Bronchial epithelial cell (primary cell): Measurements from ENCODE around the gene RAP1A. TPM values are rescaled to one million over a fixed set of nuclear protein-coding genes. Genes with fewer than 3 reads are reported as not detected.
A peak's percentile ranks its signal among the peaks of the same experiment; 100 is the strongest.

ENCODE experiments used
- DNase-seq: peaks from one replicate; pipeline ENCODE4 v3.0.0-alpha.2; 2010; ENCODE audit warnings: low read depth
- FAIRE-seq: peaks from 2 replicates; lab custom pipeline; 2011; peaks lifted over from hg19 to GRCh38; lab: Jason Lieb, UNC
- H3K27me3 ChIP-seq: 2 replicates; pipeline ENCODE4 v1.5.1; 2011; ENCODE audit warnings: low read length; ENCODE audit not compliant: control insufficient read depth, insufficient read depth
- H3K36me3 ChIP-seq: 2 replicates; pipeline ENCODE4 v1.5.1; 2011; ENCODE audit warnings: low read length; ENCODE audit not compliant: control insufficient read depth, insufficient read depth
- H3K4me3 ChIP-seq: 2 replicates; pipeline ENCODE4 v1.5.1; 2011; ENCODE audit warnings: mild to moderate bottlenecking, low read depth, low read length, control low read depth
- total RNA-seq: library from RNA; depleted of rRNA; stranded (reverse); fragments of >200 nt; gene quantifications from 2 replicates; pipeline ENCODE4 v1.2.1, GENCODE V29; 2014
- TF ChIP-seq, protein P1 (sequence below): IDR thresholded peaks from 2 replicates; pipeline ENCODE4 v1.5.1; 2011; ENCODE audit warnings: mild to moderate bottlenecking, moderate library complexity, low read length, control low read depth, inconsistent platforms; ENCODE audit not compliant: insufficient read depth, severe bottlenecking

Gene RAP1A
- total RNA-seq, 1 donor from 2014 or later: 16.6 TPM

GRCh38 chr1:111615870-111616715 is 3.5 kb upstream of the RAP1A start:
- DNase-seq (no peak), FAIRE-seq (no peak)
- TF ChIP-seq, protein P1, sequence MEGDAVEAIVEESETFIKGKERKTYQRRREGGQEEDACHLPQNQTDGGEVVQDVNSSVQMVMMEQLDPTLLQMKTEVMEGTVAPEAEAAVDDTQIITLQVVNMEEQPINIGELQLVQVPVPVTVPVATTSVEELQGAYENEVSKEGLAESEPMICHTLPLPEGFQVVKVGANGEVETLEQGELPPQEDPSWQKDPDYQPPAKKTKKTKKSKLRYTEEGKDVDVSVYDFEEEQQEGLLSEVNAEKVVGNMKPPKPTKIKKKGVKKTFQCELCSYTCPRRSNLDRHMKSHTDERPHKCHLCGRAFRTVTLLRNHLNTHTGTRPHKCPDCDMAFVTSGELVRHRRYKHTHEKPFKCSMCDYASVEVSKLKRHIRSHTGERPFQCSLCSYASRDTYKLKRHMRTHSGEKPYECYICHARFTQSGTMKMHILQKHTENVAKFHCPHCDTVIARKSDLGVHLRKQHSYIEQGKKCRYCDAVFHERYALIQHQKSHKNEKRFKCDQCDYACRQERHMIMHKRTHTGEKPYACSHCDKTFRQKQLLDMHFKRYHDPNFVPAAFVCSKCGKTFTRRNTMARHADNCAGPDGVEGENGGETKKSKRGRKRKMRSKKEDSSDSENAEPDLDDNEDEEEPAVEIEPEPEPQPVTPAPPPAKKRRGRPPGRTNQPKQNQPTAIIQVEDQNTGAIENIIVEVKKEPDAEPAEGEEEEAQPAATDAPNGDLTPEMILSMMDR: no peak
- H3K4me3 ChIP-seq: no peak overlapping the region
- no peaks in the 10 kb centered on the region for H3K36me3 ChIP-seq
- no peaks in the 10 kb centered on the region for H3K27me3 ChIP-seq

DNA sequence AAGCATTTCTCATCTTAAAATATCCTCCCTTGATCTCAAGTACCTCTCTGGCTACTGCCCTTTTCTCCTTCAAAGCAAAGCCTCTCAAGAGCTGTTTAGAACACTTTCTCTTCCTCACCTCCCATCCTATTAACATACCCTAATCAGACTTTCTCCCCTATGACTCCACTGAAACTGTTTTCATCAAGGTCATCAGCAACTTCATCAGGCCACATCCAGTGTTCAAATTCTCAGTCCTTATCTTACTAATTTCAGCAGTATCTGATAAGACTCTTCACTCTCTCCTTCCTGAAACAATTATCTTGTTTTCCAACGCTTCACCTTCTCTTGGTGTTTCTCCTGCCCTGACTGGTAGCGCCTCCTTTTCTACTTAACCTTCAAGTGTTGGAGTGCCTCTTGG is 1.5 kb upstream of the RAP1A start:
- TF ChIP-seq, protein P1: no peak
- no peaks in the 10 kb centered on the region for H3K27me3 ChIP-seq
- DNase-seq (no peak), FAIRE-seq (no peak)
- no peaks in the 10 kb centered on the region for H3K36me3 ChIP-seq
- H3K4me3 ChIP-seq: no peak overlapping the region

DNA sequence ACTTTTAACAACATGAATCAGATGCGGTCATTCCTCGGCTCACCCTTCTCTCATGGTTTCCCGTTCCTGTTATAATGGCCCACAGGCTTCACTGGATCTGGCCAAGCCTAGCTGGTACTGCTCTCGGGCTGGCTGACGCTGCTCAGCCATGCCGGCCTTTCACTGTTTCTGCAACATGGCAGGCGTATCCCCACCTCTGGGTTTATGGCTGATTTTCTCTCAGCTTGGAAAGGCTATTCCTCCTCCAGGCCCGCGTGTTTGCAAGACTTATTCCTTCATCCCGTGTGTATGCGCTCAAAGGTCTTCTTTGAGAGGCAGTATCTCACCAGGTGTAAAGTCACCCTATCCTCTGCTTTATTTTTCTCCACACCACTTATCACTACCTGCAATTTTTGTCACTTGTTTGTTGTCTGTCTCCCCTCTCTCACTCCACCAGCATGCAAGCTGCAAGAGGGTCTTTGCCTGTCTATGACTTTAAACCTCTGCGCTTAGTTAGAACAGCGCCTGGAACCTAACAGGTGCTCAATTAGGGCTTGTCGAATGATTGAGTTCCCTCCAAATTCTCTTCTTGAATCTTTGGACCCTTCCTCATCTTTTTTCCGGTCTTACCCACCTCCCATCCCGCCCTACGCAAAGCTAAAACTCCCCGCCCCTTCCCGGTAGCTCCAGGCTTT is 491 bp upstream of the RAP1A start:
- no peaks in the 10 kb centered on the region for H3K27me3 ChIP-seq
- TF ChIP-seq, protein P1: no peak
- DNase-seq: no peak
- FAIRE-seq: no peak
- no peaks in the 10 kb centered on the region for H3K36me3 ChIP-seq
- H3K4me3 ChIP-seq: peak overlapping the region; percentile 29

DNA sequence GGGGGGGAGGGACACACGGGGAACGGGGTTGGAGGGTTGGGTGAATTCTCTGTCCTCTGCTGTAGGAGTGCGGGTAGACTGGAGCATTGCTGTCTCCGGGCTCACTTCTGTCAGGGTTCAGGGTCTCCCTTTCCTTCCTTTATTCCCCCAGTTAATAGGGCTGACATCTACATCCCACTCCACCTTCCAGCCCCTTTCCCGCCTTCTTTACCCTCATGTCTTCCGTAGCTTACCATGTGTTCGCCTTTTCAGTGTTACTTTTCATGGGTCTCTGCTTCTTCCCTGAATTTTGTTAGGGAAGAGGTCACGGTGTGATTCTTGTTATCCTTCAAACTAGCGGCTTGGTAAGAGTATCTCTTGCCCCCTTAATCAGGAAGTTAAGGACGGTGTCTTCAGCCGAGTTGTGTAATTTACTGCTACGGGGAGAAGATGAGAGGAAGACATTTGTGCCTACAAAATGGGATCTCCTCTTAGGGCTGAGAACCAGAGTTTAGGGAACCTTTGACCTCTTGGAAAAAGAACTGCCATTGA is 917 bp downstream of the RAP1A start:
- no peaks in the 10 kb centered on the region for H3K27me3 ChIP-seq
- TF ChIP-seq, protein P1: no peak
- no peaks in the 10 kb centered on the region for H3K36me3 ChIP-seq
- DNase-seq (peak; percentile 15), FAIRE-seq (no peak)
- peak overlapping the region; percentile 85 for H3K4me3 ChIP-seq

- FAIRE-seq (no peak), DNase-seq (no peak)
- TF ChIP-seq, protein P1: no peak
- no peaks in the 10 kb centered on the region for H3K27me3 ChIP-seq
- H3K36me3 ChIP-seq: no peaks in the 10 kb centered on the region
- H3K4me3 ChIP-seq: peak overlapping the region; percentile 85
These were observed 1.5 kb downstream of the RAP1A start for GRCh38 chr1:111621050-111621449.
